Stromal cell of bone marrow (primary cell): ENCODE results near the gene CD2BP2.
"Not testable (repeated sequence)": the region's sequence is repeated elsewhere in the genome, so short reads cannot be mapped to it uniquely, and the experiment has no call there.

Source experiments
- DNase-seq: peaks from one replicate; pipeline ENCODE4 v3.0.0-alpha.2; 2012; ENCODE audit warnings: low read depth

CD2BP2 gene

DNA sequence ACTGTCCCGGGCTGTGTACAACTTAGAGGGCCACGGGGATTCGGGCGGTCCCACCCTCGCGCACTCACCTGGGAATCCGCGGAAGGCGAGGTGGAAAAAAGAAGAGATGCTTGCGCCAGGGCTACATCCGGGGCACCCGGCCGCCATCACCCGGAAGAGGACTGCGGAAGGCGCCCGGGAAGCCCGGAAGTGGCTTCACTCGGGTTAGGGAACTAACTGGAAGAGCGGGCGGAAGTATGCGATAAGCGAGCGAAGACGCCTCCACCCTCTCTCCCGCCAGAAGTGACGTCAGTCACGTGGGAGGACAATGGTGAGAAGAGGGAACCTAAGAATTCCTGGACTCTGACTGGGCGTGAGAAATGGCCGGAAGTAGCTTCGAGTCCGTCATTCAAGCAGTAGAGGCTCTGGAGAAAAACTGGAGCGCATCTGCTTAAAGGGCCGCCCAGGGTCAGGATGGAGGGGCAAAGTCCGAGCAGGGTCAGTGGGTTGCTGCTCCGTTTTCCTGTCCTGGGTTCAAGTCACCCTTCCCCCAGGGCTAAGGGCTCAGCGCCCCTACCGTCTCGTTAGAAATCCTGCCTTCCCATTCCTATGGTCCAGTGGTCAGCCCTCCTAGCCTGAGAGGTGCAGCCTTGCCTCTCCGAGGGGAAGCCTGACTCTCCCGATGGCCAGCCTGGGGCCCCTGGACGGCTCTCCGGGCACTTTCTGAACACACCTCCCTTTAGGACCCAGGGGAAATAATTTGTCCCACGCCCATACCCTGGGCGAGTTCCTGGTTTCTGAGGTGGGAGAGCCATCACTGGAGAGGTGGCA is at the start of gene CD2BP2:
Gene CD2BP2 (minus strand): TSS at position 165 of the 810 bp plus-strand sequence. CDS start 627 bp downstream, outside the sequence.
- peak; percentile 100 for DNase-seq

DNA sequence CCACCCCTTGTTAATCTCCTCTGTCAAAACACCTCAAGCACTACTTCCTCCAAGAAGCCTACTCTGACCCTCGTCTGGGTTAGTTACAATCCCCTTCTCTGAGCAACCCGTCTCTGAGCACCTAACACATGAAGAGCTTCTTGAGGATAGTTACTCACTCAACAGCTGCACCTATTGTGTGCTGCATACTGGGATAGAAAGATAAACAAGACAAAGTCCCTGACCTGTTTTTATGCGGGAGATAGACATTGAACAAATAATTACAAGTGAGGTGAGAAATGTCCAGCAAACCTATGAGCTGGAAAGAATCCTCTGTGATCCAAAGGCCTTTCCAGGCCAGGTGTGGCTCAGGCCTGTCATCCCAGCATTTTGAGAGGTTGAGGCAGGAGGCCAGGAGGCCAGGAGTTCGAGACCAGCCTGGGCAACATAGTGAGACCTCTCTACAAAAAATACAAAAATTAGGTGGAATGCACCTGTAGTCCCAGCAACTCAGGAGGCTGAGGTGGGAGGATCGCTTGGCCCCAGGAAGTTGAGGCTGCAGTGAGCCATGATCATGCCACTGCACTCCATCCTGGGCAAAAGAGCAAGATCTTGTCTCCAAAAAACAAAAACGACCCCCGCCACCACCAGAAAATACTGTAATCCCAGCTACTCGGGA is 46.8 kb upstream of the CD2BP2 start:
- DNase-seq = no peak

- DNase-seq = no peak
Observed at GRCh38 chr16:30399435-30400186, 44.5 kb upstream of the CD2BP2 start.

DNA sequence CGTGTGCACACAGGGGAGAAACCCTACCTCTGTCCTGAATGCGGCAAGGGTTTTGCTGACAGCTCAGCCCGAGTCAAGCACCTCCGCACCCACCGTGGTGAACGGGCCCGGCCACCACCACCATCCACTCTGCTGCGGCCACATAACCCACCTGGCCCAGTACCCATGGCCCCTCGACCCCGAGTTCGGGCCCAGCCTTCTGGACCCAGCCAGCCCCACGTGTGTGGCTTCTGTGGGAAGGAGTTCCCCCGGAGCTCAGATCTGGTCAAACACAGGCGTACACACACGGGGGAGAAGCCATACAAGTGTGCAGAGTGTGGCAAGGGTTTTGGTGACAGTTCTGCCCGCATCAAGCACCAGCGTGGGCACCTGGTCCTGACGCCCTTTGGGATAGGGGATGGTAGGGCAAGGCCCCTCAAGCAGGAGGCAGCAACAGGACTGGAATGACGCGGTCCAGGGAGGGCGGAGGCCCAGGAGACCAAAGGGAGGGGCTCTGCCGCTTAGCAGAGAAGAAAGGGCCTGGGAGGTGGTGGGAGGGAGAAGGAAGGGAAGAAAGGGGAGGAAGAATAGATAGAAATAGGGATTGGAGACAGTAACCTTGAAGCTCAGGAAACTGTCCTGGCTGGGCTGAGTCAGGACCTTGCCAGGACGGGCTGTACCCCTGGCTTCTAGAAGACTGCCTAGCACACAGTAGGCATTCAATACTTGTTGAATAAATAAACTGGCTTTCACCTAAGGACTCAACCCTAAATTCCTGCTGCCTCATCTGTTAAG is 43.7 kb upstream of the CD2BP2 start:
- DNase-seq = no peak

- DNase-seq = no peak
Observed at GRCh38 chr16:30397776-30398660, 42.9 kb upstream of the CD2BP2 start.

DNA sequence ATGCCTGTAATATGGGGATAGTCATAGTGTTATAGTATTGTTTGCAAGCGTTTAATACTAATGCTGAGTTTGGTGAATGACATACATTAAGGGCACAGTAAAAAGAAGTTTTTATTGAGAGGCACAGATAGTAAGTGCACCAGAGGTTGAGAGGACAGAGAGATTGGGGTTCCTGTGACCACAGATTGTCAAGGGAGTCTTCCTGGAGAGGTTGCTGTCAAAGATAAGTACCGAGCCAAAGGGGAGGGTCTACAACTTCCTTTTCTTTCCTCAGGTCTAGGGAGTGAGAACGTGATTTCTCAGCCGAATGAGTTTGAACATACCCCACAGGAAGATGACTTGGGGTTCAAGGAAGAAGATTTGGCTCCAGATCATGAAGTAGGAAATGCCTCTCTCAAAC is 41.9 kb upstream of the CD2BP2 start:
- DNase-seq = no peak

DNA sequence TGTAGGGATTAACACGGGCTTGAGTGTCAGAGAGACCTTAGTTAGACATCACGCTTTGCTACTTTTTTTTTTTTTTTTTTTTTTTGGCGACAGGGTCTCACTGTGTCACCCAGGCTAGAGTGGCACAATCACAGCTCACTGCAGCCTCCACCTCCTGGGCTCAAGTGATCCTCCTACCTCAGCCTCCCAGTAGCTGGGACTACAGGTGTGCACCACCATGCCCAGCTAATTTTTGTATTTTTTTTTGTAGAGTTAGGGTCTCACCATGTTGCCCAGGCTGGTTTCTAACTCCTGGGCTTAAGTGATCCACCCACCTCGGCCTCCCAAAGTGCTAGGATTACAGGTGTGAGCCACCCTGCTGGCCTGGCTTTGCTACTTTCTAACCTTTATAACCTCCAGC is 41.5 kb upstream of the CD2BP2 start:
- not testable (repeated sequence) for DNase-seq

GRCh38 chr16:30395992-30396585 is 41.0 kb upstream of the CD2BP2 start:
- DNase-seq = no peak

GRCh38 chr16:30395155-30395991 is 40.3 kb upstream of the CD2BP2 start, which contains the start of gene ZNF48:
ZNF48 (plus strand) TSS chr16:30395420; CDS start chr16:30395795, 375 bp downstream.
- DNase-seq = peak; percentile 81

- DNase-seq = no peak
Observed at GRCh38 chr16:30394592-30395154, 39.6 kb upstream of the CD2BP2 start.

DNA sequence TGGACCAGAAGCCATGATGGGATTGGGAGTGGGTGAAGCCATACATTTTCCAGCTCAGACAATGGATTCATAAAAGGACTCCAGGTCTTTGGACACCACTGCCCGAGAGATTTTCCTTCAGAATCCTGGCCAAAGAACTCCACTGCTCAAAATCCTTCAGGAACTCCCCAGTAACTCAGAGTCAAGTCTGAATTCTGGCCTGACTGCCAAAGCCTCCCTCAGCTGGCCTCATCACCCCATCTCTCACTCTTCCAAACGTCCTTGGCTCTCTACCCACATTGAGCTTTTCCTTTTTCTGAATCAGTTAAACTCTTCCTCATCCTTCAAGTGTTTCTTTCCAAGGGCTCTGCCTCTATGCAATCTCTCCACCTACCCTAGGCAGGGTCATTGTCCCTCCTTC is 28.4 kb upstream of the CD2BP2 start:
- no peak for DNase-seq

DNA sequence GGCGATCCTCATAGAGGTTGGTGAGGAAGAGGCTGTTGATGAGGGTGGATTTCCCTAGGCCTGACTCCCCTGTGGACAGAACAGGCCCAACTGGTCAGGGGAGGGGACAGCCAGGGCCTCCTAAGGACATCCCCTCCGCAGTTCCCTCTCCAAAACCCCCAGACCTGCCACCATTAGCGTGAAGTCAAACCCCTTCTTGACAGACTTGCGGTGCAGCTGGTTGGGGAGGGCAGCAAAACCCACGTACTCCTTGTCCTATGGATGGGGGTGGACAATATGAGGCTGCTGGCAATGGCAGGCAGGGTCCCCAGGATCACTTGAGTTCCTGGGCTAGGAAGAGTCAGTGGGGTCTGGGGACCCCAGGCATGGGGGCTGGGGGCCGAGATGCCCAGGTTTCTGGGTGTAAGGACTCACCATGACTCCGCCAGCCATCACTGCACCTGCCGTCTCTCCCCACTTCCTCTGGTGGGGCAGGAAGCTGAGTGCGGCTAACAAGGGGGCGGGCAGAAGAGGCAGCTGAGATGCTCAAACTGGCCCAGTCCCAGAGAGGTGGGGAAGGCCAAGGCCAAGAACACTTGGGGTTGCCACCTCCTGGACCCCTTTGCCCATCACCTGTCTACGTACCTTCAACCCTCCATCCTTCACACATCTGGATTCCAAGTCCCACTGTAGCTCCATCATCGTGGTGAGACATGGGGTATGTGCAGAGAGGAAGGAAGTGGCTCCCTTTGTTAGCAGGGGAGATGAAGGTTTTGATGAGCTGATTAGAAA is 27.2 kb upstream of the CD2BP2 start, which contains the start of gene SEPTIN1:
Gene SEPTIN1 (minus strand): TSS at position 451 of the 771 bp plus-strand sequence. CDS start 19 bp downstream, at position 432.
- DNase-seq = no peak

DNA sequence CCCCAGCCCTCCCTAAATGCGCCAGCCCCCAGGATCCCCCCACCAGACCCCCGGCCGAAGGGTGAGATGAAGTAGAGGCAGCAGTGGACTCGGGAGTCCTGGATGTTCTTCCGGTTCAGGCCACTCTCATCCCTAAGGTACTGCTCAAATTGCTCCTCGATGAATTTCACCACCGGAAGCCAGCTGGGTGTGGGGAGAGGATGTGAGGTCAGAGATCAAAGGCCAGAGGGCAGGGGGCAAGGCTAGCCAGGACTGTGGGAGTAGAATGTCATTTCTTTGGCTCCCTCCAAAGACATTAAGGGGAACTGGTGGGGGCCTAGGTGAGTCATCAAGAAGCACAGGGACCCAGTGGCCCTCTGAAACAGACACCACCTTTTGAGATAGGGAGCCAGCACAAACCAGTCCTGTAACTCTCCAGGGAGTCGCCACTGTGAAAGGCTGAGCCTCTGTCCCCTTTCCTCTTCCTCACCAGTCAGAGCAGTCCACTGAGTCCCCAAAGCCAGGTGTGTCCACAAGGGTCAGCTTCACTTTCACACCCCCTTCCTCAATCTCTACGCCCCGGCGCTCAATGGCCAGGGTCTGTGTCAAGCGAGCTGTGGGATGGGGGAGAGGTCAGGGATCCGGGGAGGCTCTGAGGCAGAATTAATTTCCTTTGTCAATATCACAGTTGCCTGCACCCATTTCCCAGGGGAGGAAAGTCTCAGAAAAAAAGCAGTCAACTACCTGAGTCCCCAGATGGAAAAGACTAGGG is 26.4 kb upstream of the CD2BP2 start:
- DNase-seq = no peak

GRCh38 chr16:30380803-30381208 is 25.7 kb upstream of the CD2BP2 start:
- DNase-seq = no peak

DNA sequence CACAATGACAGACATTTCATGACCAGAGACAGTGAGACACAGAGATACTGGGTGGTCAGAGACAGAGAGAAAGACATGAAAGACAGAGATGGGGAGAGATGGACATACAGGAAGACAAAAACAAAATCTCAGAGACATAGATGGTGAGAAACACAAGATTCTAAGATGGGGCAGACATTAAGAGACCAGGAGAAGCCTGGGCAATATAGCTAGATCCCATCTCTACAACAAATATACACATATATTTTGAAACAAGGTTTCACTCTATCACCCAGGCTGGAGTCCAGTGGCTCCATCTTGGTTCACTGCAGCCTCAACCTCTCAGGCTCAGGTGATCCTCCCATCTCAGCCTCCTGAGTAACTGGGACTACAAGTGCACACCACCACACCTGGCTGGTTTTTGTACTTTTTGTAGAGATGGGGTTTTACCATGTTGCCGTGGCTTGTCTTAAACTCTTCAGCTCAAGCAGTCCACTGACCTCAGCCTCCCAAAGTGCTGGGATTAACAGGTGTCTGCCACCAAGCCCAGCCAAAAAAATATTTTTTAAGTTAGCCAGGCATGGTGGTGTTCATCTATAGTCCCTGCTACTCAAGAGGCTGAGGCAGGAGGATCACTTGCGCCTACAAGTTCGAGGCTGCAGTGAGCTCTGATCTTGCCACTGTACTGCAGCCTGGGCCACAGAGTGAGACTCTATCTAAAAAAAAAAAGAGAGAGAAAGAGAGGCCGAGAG is 25.1 kb upstream of the CD2BP2 start:
- DNase-seq = no peak

- no peak for DNase-seq
Observed at GRCh38 chr16:30379158-30379783, 24.2 kb upstream of the CD2BP2 start.
